A549 treated with dexamethasone at 1 μM for 4 hours (cell line): ENCODE measurements around the gene SLC35B1. TPM values are rescaled to one million over a fixed set of nuclear protein-coding genes. Genes with fewer than 3 reads are reported as not detected.

ENCODE experiments used
- total RNA-seq: library from RNA; stranded (reverse); fragments of 200-300 nt; extraction: Qiagen RNA extraction; gene quantifications from 5 replicates; pipeline ENCODE4 v1.2.3, GENCODE V29; 2022

Gene SLC35B1, protein sequence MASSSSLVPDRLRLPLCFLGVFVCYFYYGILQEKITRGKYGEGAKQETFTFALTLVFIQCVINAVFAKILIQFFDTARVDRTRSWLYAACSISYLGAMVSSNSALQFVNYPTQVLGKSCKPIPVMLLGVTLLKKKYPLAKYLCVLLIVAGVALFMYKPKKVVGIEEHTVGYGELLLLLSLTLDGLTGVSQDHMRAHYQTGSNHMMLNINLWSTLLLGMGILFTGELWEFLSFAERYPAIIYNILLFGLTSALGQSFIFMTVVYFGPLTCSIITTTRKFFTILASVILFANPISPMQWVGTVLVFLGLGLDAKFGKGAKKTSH
- total RNA-seq: 85.8 to 94.8 TPM (median 87.9 TPM) in 5 replicates

DNA sequence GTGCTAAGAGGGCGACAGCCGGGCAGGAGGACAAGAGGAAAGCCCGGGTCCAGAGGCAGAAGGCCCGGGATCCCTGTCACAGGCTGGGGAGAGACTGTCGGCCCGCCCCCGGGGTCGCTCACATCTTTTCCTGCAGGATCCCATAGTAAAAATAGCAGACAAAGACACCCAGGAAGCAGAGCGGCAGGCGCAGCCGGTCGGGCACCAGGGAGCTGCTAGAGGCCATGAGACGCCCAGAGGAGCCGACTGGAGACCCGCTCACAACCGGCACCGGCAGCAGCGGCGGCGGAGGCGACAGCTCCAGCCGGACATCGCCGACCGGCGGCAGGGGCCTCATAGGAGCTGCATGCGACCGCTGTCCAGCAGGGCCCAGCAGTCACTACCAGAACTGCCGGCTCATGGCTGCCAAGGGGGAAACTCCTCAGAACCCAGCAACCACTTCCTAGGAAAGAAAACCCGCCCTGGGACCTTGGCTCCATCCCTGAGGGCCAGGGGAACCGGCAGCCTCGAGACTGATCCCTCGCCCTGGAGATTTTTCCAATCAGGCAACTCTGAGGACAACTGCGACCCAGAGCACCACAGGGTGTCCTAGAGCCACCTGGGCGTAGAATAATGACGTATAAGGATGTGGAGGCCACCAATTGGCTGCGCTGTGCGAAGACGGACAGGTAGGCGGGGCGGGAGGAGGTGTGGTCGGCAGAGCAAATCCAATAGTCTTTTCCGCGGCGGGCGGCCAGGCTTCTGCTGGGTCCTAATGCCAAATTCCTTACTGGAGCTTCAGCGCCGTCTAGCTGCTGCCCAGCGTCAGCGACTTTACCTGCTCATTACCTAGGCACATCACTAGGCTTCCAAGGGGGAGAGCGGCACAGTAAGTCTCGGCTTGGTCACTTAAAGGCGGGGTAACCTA, at the start of gene SLC35B1:
TSS of gene SLC35B1 (minus strand) at position 357 of the 907 bp plus-strand sequence. CDS start at position 226, 131 bp downstream.

DNA sequence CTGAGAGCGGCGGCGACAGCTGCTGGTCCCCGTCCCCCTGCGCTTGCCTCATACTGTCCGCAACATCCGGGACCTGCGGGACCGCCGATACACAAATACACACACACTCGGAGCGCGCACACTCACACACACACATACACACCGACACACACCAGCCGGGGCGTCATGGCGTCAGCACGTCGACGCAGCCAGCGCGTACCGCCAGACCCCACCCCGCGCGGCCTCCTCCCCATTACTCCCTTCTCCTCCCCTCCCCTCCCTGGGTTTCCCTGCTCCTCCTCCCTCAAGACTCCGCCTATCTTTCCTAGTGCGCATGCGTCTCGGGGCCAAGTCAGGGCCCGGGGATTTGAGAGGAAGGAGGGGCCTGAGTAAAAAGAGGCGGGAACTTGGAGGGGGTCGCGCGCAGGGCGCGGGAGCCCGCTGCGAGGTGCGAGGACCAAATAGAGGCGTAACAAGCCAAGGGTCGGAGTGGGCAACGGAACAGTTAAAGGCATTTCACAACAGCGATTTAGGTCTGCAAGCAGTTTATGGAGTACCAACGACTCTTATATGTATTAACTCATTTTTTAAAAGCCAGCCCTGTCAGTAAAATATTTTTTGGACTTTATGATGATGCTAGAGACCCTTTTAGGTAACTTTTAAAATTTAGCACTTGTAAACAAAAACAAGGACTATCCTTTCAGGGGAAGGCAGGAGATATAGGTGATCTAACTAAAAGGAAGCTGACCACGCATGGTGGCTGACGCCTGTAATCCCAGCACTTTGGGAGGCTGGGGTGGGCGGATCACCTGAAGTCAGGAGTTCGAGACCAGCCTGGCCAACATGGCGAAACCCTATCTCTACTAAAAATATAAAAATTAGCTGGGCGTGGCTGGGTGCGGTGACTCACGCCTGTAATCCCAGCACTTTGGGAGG, 29.6 kb downstream of the SLC35B1 start, which contains the start of gene SPOP:
TSS of gene SPOP (minus strand) at position 165 of the 915 bp plus-strand sequence. CDS start 55,287 bp downstream, outside the sequence.

Other genes starting within 250 kb of the SLC35B1 start
- gene NGFR, start 212.7 kb downstream of the SLC35B1 start, total RNA-seq: 0.70 to 1.4 TPM (median 0.92 TPM) in 5 replicates
- 1.4 to 1.9 TPM (median 1.6 TPM) in 5 replicates for gene NXPH3, start 132.1 kb downstream of the SLC35B1 start, total RNA-seq
- gene SPOP, start 29.9 kb downstream of the SLC35B1 start, total RNA-seq: 40.8 to 44.4 TPM (median 42.8 TPM) in 5 replicates
- gene FAM117A, start 56.2 kb upstream of the SLC35B1 start, total RNA-seq: 1.6 to 2.2 TPM (median 1.9 TPM) in 5 replicates
- gene KAT7, start 80.7 kb upstream of the SLC35B1 start, total RNA-seq: 25.8 to 32.1 TPM (median 30.0 TPM) in 5 replicates
- not detected in 5 replicates for gene TAC4, start 140.1 kb upstream of the SLC35B1 start, total RNA-seq